SK-N-SH treated with all-trans-retinoic acid at 6 μM for 48 hours (cell line): ENCODE results near the gene HHAT.

Experiments used
- ATAC-seq: fragments of 200-7000 bp; cut with Tn5 transposase; 3 replicates; pipeline ENCODE4 v1.9.1; 2020; ENCODE audit warnings: mild to moderate bottlenecking, moderate library complexity
- ARNTL ChIP-seq: fragments of 450-650 bp; formaldehyde crosslinking; IDR thresholded peaks from 2 replicates; pipeline ENCODE4 v1.5.0; 2020; ENCODE audit warnings: low read depth, mild to moderate bottlenecking, moderate library complexity, borderline replicate concordance
- BACH2 ChIP-seq: fragments of 250-450 bp; sonication (Bioruptor Pico); IDR thresholded peaks from 2 replicates; pipeline ENCODE4 v1.9.0; 2021; ENCODE audit warnings: mild to moderate bottlenecking, borderline replicate concordance
- CREB5 ChIP-seq: fragments of 250-450 bp; sonication (Bioruptor Pico); IDR thresholded peaks from 2 replicates; pipeline ENCODE4 v1.5.1; 2020; ENCODE audit warnings: low read depth, mild to moderate bottlenecking, moderate library complexity
- CSDC2 ChIP-seq: fragments of 250-450 bp; sonication (Bioruptor Pico); IDR thresholded peaks from 2 replicates; pipeline ENCODE4 v1.5.0; 2020; ENCODE audit warnings: mild to moderate bottlenecking, moderate library complexity
- CSRNP3 ChIP-seq: fragments of 250-450 bp; sonication (Bioruptor Pico); IDR thresholded peaks from 2 replicates; pipeline ENCODE4 v1.5.1; 2021; ENCODE audit warnings: mild to moderate bottlenecking, moderate library complexity
- ESRRG ChIP-seq: fragments of 250-450 bp; sonication (Bioruptor Pico); IDR thresholded peaks from 2 replicates; pipeline ENCODE4 v1.6.1; 2021; ENCODE audit warnings: mild to moderate bottlenecking
- GLIS3 ChIP-seq: fragments of 250-450 bp; sonication (Bioruptor Pico); IDR thresholded peaks from 2 replicates; pipeline ENCODE4 v1.5.0; 2020; ENCODE audit warnings: mild to moderate bottlenecking, moderate library complexity
- ISL1 ChIP-seq: fragments of 250-450 bp; sonication (Bioruptor Pico); IDR thresholded peaks from 2 replicates; pipeline ENCODE4 v2.1.2; 2022; ENCODE audit warnings: mild to moderate bottlenecking, moderate library complexity
- OSR1 ChIP-seq: fragments of 250-450 bp; sonication (Bioruptor Pico); IDR thresholded peaks from 2 replicates; pipeline ENCODE4 v1.8.0; 2022; ENCODE audit warnings: moderate library complexity, mild to moderate bottlenecking, inconsistent platforms
- PATZ1 ChIP-seq: fragments of 250-450 bp; sonication (Bioruptor Pico); IDR thresholded peaks from 2 replicates; pipeline ENCODE4 v1.8.0; 2020; ENCODE audit warnings: mild to moderate bottlenecking, moderate library complexity, borderline replicate concordance
- POU6F1 ChIP-seq: fragments of 250-450 bp; sonication (Bioruptor Pico); IDR thresholded peaks from 2 replicates; pipeline ENCODE4 v1.8.0; 2021; ENCODE audit warnings: low read depth, mild to moderate bottlenecking, moderate library complexity, borderline replicate concordance
- PPARA ChIP-seq: fragments of 250-450 bp; sonication (Bioruptor Pico); IDR thresholded peaks from 2 replicates; pipeline ENCODE4 v1.5.0; 2020; ENCODE audit warnings: mild to moderate bottlenecking, borderline replicate concordance
- RARB ChIP-seq: fragments of 250-450 bp; sonication (Bioruptor Pico); IDR thresholded peaks from 2 replicates; pipeline ENCODE4 v1.8.0; 2021; ENCODE audit warnings: mild to moderate bottlenecking, moderate library complexity
- SNAI2 ChIP-seq: fragments of 250-450 bp; sonication (Bioruptor Pico); IDR thresholded peaks from 2 replicates; pipeline ENCODE4 v1.5.0; 2020; ENCODE audit warnings: mild to moderate bottlenecking, moderate library complexity
- TCF4 ChIP-seq: fragments of 250-450 bp; sonication (Bioruptor Pico); IDR thresholded peaks from 2 replicates; pipeline ENCODE4 v1.8.0; 2021; ENCODE audit warnings: mild to moderate bottlenecking, moderate library complexity, borderline replicate concordance
- TOX ChIP-seq: fragments of 250-450 bp; sonication (Bioruptor Pico); IDR thresholded peaks from 2 replicates; pipeline ENCODE4 v1.8.0; 2021; ENCODE audit warnings: mild to moderate bottlenecking, moderate library complexity, borderline replicate concordance
- TSHZ2 ChIP-seq: fragments of 250-450 bp; sonication (Bioruptor Pico); IDR thresholded peaks from 2 replicates; pipeline ENCODE4 v1.5.0; 2020; ENCODE audit warnings: mild to moderate bottlenecking, moderate library complexity
- ZC3H10 ChIP-seq: fragments of 250-450 bp; sonication (Bioruptor Pico); IDR thresholded peaks from 2 replicates; pipeline ENCODE4 v1.5.1; 2021; ENCODE audit warnings: mild to moderate bottlenecking, moderate library complexity
- ZFP3 ChIP-seq: fragments of 250-450 bp; sonication (Bioruptor Pico); IDR thresholded peaks from 2 replicates; pipeline ENCODE4 v1.5.0; 2020; ENCODE audit warnings: mild to moderate bottlenecking, moderate library complexity
- ZFP30 ChIP-seq: fragments of 450-650 bp; formaldehyde crosslinking; IDR thresholded peaks from 2 replicates; pipeline ENCODE4 v1.5.0; 2022; ENCODE audit warnings: mild to moderate bottlenecking, moderate library complexity
- ZNF565 ChIP-seq: fragments of 450-650 bp; formaldehyde crosslinking; conservative IDR thresholded peaks from 2 replicates; pipeline ENCODE4 v1.5.0; 2020; ENCODE audit warnings: low read depth, mild to moderate bottlenecking, moderate library complexity
- ZNF70 ChIP-seq: fragments of 450-650 bp; formaldehyde crosslinking; IDR thresholded peaks from 2 replicates; pipeline ENCODE4 v1.5.0; 2020; ENCODE audit warnings: mild to moderate bottlenecking, moderate library complexity
- ZNF8 ChIP-seq: fragments of 450-650 bp; formaldehyde crosslinking; IDR thresholded peaks from 2 replicates; pipeline ENCODE4 v1.5.0; 2020; ENCODE audit warnings: mild to moderate bottlenecking, moderate library complexity

HHAT gene

GRCh38 chr1:210434223-210434622 lies 105.5 kb downstream of the HHAT start:
- TF ChIP-seq GLIS3 (CRISPR knock-in tag) (no peak), PATZ1 (CRISPR knock-in tag) (no peak), ZNF565 (no peak), ZNF70 (CRISPR knock-in tag) (no peak), SNAI2 (CRISPR knock-in tag) (no peak), PPARA (no peak), BACH2 (no peak)
- no peak for ATAC-seq

GRCh38 chr1:210437111-210437510 lies 108.4 kb downstream of the HHAT start:
- no peak for ATAC-seq
- TF ChIP-seq ARNTL = no peak
- TF ChIP-seq GLIS3 (CRISPR knock-in tag) = no peak
- TF ChIP-seq BACH2 = no peak
- TF ChIP-seq ZC3H10 = no peak
- no peak for TF ChIP-seq PPARA
- no peak for TF ChIP-seq ISL1
- TF ChIP-seq SNAI2 (CRISPR knock-in tag) = no peak
- no peak for TF ChIP-seq ZNF565
- TF ChIP-seq ZNF70 (CRISPR knock-in tag) = no peak
- TF ChIP-seq OSR1 (CRISPR knock-in tag) = no peak
- no peak for TF ChIP-seq TSHZ2 (CRISPR knock-in tag)
- no peak for TF ChIP-seq ZFP30 (CRISPR knock-in tag)
- no peak for TF ChIP-seq PATZ1 (CRISPR knock-in tag)
- TF ChIP-seq CREB5 (CRISPR knock-in tag) = no peak
- no peak for TF ChIP-seq CSRNP3 (CRISPR knock-in tag)
- TF ChIP-seq TOX (CRISPR knock-in tag) = no peak
- TF ChIP-seq POU6F1 = no peak
- no peak for TF ChIP-seq CSDC2 (CRISPR knock-in tag)
- no peak for TF ChIP-seq TCF4 (CRISPR knock-in tag)
- no peak for TF ChIP-seq RARB (CRISPR knock-in tag)

GRCh38 chr1:210437781-210438180 lies 109.1 kb downstream of the HHAT start:
- ATAC-seq = no peak
- TF ChIP-seq GLIS3 (CRISPR knock-in tag) = no peak
- no peak for TF ChIP-seq ZNF8 (CRISPR knock-in tag)
- no peak for TF ChIP-seq ZFP30 (CRISPR knock-in tag)
- TF ChIP-seq ZFP3 (CRISPR knock-in tag) = no peak
- TF ChIP-seq TCF4 (CRISPR knock-in tag) = no peak
- no peak for TF ChIP-seq CREB5 (CRISPR knock-in tag)
- TF ChIP-seq TOX (CRISPR knock-in tag) = no peak
- TF ChIP-seq ESRRG (CRISPR knock-in tag) = no peak
- TF ChIP-seq POU6F1 = no peak
